Ovary (tissue), 3 donors: Measurements from ENCODE around the gene NME9.

Experiments
- CTCF ChIP-seq, 3 donors: fragments of 450-650 bp in 2 of 3; fragments of 200-600 bp in 1 of 3; IDR thresholded peaks; one replicate each; pipeline versions ENCODE4 v1.5.1 to v1.8.0; 2016 to 2022; ENCODE audit warnings: antibody characterized with exemption in 3 of 3, mild to moderate bottlenecking in 1 of 3
- EP300 ChIP-seq: sonication (generic); formaldehyde crosslinking; IDR thresholded peaks from one replicate; pipeline ENCODE4 v1.6.1; 2017; ENCODE audit warnings: antibody characterized with exemption
- POLR2A ChIP-seq: fragments of 450-650 bp; IDR thresholded peaks from one replicate; pipeline ENCODE4 v1.6.1; 2017; ENCODE audit warnings: antibody characterized with exemption, mild to moderate bottlenecking, moderate library complexity
- donor health status: DM: no; HTN: no; CAD: no.

GRCh38 chr3:138332472-138333073 is 2.9 kb upstream of the NME9 start:
- TF ChIP-seq CTCF (IDR thresholded peaks at IDR 0.05), result peak; percentile 35 to 75 (median 74)
- no peak for TF ChIP-seq POLR2A
- TF ChIP-seq EP300, result no peak
